GM21825 (cell line): ENCODE data around the gene LRG1.

Experiments used
- ATAC-seq: cut with Tn5 transposase; IDR thresholded peaks from one replicate; pipeline ENCODE4 v1.9.1; 2021; ENCODE audit warnings: mild to moderate bottlenecking, moderate library complexity; ENCODE audit not compliant: unreplicated experiment

The LRG1 gene

DNA sequence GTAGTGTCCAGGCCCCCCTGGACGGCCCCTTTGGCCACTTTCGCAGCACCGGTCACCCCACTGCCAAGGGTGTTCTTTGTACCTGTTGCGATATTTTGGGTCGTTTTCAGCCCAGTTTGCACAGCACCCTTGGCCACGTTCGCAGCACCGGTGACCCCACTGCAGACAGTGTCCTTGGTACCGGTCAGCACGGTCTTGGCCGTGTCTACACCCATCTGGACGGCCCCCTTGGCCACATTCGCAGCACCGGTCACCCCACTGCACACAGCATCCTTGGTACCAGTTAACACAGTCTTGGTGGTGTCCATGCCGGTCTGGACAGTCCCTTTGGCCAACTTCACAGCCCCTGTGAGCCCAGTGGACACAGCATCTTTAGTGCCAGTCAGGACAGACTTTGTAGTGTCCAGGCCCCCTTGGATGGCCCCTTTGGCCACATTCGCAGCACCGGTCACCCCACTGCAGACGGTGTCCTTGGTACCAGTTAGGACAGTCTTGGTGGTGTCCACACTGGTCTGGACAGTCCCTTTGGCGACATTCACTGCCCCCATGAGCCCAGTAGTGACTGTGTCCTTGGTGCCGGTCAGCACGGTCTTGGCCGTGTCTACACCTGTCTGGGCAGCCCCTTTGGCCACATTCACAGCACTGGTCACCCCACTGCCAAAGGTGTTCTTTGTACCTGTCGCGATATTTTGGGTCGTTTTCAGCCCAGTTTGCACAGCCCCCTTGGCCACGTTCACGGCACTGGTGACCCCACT is 28.4 kb downstream of the LRG1 start:
- ATAC-seq, result no peak

DNA sequence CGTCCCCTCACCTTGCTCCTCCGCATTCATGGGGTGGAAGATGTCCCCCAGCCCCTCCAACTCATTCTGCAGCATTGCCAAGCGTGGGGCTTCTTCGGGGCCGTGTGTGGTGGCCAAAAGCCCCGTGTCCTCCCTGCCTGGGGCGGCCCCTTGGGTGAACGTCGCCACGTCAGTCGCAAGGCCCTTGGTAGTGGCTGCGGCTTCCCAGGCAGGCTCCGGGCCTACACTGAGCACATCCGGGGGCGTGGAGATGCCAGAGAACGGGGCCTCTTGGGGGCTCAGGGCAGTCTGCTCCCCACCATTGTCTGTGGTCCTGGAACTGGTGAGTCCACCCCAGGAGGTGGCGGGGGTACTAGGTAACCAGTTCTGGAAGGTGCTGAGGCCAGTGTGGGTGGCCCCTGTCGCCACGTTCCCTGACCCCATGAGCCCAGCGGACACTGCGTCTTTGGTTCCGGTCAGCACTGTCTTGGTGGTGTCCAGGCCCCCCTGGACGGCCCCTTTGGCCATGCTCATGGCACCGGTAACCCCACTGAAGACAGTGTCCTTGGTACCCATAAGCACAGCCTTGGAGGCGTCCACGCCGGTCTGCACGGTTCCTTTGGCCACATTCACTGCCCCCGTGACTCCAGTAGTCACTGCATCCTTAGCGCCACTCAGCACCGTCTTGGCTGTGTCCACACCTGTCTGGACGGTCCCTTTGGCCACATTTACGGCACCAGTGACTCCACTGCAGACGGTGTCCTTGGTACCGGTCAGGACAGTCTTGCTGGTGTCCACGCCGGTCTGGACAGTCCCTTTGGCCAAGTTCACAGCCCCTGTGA is 29.2 kb downstream of the LRG1 start:
- no peak for ATAC-seq

DNA sequence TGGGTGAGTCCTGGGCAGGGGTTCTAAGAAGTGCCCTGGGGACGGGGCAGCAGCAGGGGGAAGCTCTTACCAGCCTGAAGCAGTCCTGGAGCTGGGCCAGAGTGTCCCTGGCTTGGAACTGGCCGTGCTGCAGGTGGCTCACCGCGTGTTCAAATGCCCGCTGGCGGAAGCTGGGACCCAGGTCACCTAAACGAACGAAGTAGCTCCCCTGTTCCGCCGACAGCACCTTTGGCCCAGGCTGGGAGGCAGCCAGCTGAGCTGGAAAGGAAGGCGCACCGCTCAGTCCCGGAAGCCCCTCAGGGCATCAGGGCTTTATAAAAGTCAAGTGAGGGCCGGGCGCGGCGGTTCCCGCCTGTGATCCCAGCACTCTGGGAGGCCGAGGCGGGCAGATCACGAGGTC is 31.1 kb downstream of the LRG1 start:
- ATAC-seq, result no peak

DNA sequence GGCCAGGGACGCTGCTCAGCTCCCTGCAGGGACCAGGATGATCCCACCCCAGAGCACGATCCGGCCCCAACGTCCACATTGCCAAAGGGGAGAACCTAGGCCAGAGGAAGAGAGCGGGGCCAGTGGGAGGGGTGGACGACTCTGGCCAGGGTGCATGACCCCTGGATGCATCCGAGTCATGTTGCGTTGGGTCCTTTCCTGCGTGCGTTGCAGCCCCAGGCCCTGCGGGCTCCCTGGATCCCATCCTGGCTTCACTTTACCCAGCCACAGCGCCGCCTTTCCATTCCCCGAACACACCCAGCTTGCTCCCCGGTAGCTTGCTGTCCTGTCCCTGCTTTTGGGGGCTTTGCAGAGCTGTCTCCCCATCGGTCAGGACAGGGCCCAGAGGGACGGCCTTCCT is 32.0 kb downstream of the LRG1 start:
- no peak for ATAC-seq

DNA sequence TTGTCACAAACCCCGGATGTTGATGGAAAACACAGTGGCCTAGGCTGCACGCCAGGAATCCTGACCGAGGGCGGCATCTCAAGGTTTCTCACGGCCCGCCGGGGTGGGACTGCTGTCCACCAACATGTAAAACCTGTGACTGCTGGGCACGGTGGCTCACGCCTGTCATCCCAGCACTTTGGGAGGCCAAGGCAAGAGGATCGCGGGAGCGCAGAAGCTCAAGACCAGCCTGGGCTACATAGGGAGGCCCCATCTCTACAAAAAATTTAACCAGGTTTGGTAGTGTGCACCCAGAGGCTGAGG is 32.7 kb downstream of the LRG1 start:
- no peak for ATAC-seq

DNA sequence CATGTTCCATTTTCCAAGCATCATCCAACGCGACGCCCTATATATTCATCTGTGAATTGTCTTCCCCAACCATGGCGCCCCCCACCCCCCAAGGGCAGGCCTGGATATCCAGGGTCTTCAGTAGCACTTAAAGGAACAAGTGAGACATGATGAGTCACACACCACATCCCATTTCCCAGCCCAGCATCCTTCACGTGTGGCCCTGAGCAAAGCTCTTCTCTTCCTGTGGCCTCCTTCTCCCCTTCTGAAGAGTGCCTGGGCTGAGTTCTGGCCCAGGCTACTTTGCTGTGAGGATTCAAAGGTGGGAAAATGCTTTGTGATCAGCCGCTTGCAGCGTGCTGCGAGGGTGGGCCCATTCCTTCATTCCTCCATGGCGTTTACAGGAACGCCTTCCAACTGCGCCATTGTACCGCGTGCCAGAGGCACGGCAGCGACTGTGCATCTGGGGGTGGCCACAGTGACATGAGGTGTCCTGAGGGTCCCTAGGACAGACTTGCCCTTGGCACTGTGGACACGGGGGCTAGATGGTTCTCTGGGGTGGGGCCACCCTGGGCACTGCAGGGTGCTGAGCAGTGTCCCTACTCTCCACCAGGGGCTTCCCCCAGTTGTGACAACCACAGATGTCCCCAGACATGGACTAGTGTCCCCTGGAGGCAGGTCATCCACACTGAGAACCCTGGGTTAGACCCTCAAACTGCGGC is 33.2 kb downstream of the LRG1 start:
- no peak for ATAC-seq

DNA sequence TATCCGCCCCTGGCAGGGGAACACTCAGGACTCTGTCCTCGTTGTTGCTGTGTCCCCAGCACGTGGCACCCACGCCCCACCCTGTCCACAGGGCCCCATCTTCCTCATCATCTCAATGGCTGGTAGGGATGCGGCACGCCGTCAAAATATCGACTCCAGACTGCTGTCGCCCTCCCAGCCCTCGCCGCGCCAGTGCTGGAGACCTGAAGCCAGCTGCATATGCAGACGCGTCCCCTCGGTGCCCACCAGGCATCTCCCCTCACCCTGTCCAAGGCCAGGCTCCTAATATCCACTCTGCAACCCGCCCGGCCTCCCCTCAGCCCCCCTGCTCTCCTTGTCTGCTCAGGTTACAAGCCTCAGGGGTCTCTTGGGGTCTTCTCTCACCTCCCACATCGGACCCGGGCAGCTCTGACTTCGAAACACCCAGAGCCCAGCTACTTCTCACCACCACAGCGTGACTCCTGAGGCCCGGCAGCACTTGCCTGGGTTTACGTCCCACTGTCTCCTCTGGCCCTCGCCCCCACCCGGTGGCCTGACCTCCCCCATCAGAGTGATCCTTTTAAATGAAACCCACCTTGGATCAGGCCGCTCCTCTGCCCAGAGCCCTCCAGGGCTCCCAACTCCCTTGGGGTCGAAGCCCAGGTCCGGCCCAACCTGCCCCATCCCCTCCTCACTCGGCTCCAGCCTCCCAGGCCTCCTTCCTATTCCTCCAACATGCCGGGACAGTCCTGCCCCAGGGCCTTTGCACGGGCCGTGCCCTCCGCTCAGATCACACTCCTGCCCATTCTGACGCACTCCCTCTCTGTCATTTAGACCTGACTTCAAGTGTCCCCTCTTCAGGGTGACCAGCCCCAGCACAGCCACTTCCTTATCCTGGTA is 34.0 kb downstream of the LRG1 start:
- ATAC-seq, result no peak

DNA sequence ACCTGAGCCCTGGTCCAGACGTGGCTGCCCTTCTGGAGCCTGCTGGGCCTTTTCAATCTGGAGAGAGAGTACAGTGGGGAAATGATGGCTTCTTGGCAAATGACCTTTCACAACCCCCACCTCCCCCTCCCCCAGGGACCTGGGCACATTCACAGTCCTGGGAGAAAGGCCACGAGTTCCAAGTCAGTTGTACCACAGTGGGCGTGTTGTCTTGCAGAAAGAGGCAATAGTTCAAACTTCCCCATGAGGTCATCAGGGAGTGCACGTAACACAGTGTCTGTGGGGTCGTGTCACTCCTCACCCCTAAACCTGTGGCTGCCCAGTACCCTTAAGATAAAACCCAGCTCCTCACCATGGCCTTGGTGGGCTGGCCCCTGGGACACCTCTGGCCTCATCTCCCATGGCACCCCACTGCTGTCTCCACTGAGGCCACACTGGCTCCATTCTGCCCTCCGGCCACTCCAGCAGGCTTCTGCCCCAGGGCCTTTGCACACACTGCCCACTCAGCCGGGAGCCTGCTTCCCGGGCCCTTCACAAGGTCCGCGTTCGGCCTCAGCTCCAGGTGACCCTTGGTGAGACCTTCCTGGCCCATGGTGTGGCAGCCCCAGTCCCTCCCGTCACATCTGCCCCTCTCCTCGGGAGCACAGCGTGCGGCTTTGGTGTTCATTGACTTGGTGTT is 34.8 kb downstream of the LRG1 start:
- no peak for ATAC-seq

DNA sequence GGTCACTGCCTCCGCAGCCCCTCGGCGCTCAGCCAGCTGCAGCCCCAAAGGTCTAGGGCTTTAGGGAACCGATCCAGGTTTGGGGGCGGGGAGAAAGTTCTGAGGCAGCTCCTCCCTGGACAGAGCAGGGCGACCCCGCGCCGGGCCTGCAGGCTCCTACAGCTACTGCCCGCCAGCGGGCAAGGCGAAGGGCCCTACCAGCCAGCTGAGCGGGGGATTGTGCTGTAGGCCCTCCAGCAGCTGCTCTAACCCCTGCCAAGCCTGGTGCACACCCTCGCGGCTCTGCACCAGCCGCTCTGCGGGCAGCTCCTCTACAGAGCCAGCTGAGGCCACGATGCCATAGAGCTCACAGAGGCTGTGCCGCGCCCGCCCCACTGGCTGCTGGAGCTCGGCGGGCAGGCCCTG is 35.5 kb downstream of the LRG1 start:
- no peak for ATAC-seq

DNA sequence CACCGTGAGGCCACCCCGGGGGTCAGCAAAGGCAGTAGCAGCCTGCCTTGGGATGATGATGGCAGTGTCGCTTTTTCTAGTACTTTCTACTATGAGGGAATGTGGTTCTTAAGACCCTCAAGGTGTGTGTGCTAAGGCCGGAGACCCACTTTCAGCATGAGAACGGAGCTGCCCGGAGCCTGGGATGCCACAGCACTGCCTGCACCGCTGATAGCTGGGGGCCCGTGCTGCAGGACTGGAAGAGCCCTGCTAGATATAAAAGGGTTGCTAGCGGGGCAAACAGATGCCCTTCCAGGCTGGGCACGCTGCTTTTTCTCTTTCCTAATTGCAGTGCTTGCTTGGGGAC is 36.0 kb downstream of the LRG1 start:
- no peak for ATAC-seq

DNA sequence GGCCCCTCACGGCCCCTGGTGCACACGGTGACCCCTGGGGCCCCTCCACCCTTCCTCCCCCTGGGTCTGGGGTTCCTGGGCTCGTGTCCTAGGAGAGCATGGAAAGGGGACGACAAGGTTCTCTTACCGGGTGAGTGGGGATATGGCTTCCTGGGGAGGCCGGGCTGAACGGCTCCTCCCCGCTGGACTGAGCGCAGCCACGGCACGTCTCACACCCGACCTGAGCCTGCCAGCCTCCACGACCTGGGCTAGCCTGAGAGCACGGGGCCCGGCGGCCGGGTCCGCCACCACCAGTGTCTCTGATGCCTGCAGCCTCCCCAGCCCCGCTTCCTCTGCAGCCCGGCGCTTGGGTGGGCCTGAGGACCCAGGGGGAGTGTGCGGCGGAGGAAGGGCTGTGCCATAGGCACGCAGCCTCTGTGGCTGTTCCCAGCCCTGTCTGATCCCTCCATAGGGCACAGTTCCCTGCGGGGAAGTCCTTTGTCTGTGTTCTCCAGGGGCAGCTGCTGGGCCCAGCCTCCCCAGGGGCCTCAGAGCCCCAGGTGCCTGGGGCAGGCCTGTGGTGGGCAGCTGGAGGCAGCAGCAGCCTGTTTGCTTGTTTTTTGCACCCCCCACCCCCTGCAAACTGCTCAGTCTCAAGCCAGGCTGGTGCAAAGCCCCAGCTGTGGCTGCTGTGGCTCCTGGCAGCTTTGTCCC is 36.6 kb downstream of the LRG1 start:
- ATAC-seq, result no peak

DNA sequence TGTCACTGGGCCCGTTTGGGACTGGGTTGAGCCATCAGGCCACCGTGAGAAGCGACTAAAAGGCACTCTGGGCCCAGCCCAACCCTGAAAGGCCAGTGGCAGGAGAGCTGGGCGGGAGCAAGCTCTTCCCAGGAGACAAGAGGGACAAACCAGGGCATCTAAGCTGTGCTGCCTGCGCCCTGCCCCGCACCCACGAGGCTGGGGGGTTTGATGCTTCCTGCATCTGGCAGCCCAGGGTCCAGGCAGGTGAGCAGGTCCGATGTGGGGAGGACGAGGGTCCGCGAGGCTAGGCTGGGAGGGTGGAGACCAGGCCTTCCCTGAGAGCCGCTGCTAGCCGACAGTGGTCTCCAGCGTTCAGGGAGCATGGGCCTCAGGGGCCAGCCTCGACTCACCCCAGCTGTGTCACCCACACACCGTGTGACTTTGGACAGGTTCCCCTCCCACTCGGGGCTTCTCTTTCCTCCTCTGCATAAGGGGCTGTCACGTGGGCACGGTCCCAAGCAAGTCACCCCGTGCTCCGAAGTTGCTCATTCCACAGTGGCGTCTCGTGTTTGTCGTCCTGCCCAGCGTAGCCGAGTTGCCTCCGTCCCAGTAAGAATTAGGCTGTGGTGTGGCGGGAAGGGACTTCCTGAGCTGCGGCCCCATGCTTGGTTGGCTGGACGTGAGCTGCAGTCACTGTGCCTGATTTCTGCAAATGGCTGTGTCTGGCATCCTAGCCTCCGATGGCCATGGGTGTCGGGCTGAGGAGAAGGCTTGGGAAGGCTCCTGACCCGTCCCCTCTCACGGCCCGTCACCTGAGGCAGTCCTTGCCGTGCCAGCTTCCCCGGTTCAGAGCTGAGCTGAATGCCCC is 37.3 kb downstream of the LRG1 start:
- ATAC-seq, result no peak

DNA sequence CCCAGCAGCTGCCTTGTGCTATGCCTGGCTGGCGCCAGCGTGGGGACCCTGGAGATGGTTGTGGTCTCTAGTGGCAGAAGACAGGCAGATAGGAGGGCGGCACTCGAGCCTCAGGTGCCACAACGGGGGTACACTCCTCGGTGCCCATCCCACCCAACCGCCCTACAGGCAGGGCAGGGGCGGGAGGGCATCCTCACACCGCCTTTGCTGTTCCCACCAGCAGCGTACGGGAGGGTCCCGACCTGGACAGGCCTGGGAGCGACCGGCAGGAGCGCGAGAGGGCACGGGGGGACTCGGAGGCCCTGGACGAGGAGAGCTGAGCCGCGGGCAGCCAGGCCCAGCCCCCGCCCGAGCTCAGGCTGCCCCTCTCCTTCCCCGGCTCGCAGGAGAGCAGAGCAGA is 38.1 kb downstream of the LRG1 start:
- no peak for ATAC-seq

DNA sequence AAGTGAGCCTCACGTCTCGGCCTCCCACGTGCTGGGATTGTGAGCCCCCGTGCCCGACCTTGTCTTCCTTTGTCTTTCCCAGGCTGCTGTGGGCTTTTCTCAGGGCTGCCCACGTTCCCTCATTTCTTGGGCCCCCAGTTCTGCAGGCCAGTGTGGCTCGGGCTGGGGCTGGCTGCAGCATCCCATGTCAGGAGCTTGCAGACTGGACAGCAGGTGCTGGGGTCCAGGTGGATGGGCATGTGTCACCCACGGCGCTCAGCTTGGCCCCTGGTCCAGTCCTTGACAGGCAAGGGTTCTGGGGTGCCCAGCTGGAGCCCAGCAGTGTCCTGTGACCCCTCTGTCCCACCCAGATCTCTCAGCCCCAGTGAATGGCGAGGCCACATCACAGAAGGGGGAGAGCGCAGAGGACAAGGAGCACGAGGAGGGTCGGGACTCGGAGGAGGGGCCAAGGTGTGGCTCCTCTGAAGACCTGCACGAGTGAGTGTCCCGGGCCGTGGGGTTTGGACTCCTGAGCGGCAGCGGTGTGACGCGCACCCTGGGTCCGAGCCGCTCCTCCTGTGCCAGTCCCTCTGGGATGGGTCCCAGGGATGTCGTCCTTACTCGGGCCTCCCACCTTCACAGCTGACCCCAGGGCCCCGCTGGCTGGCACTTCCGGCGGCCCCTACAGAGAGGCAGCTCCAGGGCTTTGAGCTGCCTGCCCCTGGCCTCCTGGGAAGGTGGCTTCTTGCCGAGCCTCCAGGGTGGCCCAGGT is 38.8 kb downstream of the LRG1 start:
- no peak for ATAC-seq

DNA sequence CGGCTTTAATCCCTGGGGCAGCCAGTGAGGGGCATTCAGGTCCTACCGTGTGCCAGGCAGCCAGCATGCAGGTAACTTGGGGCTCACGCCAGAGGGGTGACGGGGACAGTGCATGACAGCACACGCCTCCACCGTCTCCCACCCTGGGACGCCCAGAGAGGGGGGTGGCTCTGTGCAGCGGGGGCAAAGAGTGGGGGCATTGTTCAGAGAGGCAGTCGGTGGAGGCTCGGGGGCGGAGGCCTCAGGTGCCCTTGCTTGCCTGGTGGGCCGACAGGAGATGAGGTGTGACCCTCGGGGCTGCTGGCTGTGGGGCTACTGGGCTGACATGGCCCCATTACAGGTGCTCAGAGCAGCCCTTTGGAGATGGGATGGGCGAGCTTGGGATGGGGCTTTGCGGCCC is 40.0 kb downstream of the LRG1 start:
- no peak for ATAC-seq

DNA sequence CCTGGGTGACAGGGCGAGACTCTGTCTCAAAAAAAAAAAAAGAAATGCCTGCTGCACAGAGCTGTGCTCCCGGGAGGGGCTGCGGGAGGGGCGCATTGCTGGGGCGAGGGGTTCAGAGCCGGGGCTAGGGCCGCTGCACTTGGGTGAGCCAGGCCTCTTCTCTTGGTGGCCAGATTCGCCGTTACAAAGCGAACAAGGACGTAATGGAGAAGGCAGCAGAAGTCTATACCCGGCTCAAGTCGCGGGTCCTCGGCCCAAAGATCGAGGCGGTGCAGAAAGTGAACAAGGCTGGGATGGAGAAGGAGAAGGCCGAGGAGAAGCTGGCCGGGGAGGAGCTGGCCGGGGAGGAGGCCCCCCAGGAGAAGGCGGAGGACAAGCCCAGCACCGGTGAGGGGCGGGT is 40.5 kb downstream of the LRG1 start:
- no peak for ATAC-seq

DNA sequence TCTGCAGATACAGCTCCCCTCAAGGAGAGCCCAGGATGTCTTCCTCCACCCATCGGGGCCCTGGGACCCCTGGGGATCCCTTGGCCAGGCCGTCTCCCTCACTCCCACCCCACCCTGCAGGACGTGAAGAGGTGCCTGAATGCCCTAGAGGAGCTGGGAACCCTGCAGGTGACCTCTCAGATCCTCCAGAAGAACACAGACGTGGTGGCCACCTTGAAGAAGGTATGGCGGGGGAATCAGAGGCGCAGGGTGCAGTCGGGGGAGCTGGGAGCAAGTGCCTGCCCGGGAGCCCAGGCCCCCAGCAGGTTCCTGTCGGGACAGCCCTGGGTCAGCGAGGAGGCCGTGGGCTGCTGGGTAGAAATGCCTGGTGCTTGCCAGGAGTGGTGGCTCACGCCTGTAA is 41.1 kb downstream of the LRG1 start:
- ATAC-seq, result no peak

DNA sequence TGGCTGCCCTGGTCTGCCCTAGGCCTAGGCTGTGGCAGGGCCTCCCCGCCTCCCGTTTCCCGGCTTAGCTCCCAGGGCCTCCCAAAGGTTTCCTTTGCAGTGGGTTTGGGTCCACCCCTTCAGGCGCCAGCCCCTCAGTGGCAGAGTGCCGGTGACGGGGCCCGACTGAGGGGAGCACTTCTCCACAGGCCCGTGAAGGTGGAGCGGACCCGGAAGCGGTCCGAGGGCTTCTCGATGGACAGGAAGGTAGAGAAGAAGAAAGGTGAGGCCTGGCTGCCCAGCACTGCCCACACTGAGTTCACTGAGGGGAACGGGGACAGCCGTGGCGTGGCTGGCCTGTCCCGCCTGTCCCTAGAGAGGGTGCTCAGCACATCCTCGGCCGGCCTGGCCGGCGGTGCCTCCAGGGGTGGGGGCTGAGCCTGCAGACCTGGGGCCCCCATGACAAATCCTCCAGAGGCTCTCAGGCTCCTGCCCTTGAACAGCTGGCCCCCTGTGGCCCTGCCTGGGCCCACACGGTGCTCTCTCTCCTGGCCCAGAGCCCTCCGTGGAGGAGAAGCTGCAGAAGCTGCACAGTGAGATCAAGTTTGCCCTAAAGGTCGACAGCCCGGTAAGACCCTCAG is 42.0 kb downstream of the LRG1 start:
- ATAC-seq, result no peak
